ENCODE results near the gene IRAK3. TPM values are rescaled to one million over a fixed set of nuclear protein-coding genes. Genes with fewer than 3 reads are reported as not detected.
A peak's percentile ranks its signal among the peaks of the same experiment; 100 is the strongest.
"Not testable (repeated sequence)": the region's sequence is repeated elsewhere in the genome, so short reads cannot be mapped to it uniquely, and the experiment has no call there.

The IRAK3 gene
- total RNA-seq, 8 experiments from 2014 or later: 0.27 to 79.2 (median 0.52) TPM

- Histone ChIP-seq H3K4me3 (no peak overlapping the region), H3K4me1 (replicated peaks in 1 of 2) (no peaks in the 10 kb centered on the region), H3K27ac (no peak overlapping the region)
- in situ Hi-C loops (cut with MboI; ENCODE audit: low pct_unique_long_range_greater_than_20kb in 2 of 9, low sequenced_read_pairs in 9 of 9, unreplicated experiment in 9 of 9): no loop called here
- WGBS, 10 experiments: 100% methylated on average over 3 to 5 of the region's 28 CpGs; no CpG with 5 or more reads in 8 of the 10 experiments
- no peak for ATAC-seq (replicated peaks in 6 of 8)
Measured at GRCh38 chr12:66160704-66161103, 28.3 kb upstream of the IRAK3 start.

DNA sequence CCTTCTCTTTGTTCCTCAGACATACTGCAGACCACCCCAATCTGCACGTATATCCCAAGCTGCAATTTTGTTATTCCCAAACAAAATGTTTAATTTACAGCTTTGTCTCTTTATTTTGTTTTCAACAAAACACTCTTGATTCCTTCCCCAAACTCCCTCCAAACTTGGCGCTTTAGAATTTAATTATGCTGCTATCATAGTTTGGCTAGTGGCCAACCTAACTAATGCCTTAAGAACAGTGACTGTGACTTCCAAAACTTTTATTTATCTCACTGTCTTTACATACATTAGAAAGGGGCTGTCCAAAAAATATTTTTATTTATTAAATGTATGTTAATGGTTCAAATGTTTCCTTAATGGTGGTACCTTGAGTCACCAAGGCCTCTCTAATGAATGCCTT lies 26.3 kb upstream of the IRAK3 start:
- Histone ChIP-seq H3K27ac (no peak overlapping the region), H3K4me3 (no peak overlapping the region), H3K4me1 (replicated peaks in 1 of 2) (no peaks in the 10 kb centered on the region)
- WGBS, 10 experiments: 77 to 100% (median 93%) methylated on average over 1 to 2 of the region's 2 CpGs; no CpG with 5 or more reads in 2 of the 10 experiments
- ATAC-seq (replicated peaks in 6 of 8): no peak
- in situ Hi-C loops (cut with MboI; ENCODE audit: low pct_unique_long_range_greater_than_20kb in 2 of 9, low sequenced_read_pairs in 9 of 9, unreplicated experiment in 9 of 9): no loop called here

- no peak overlapping the region for H3K27ac ChIP-seq
- H3K4me3 ChIP-seq: no peak overlapping the region
- in situ Hi-C loops (cut with MboI; ENCODE audit: low pct_unique_long_range_greater_than_20kb in 2 of 9, low sequenced_read_pairs in 9 of 9, unreplicated experiment in 9 of 9): no loop called here
- ATAC-seq (replicated peaks in 6 of 8): no peak
- WGBS, 10 experiments: 51 to 100% (median 71%) methylated on average over 1 to 4 of the region's 4 CpGs; no CpG with 5 or more reads in 1 of the 10 experiments
- H3K4me1 ChIP-seq (replicated peaks in 1 of 2): peaks cover 1 to 2% of the 10 kb centered on the region in 2 donors
Measured at GRCh38 chr12:66163289-66163688, 25.7 kb upstream of the IRAK3 start.

GRCh38 chr12:66164349-66164821 lies 24.6 kb upstream of the IRAK3 start:
- no peak for ATAC-seq (replicated peaks in 6 of 8)
- WGBS, 10 experiments: 71 to 100% (median 92%) methylated on average over 1 to 3 of the region's 3 CpGs
- H3K27ac ChIP-seq: no peak overlapping the region
- in situ Hi-C loops (cut with MboI; ENCODE audit: low pct_unique_long_range_greater_than_20kb in 2 of 9, low sequenced_read_pairs in 9 of 9, unreplicated experiment in 9 of 9): no loop called here
- peaks cover 6% of the 10 kb centered on the region in 2 donors for H3K4me1 ChIP-seq (replicated peaks in 1 of 2)
- no peak overlapping the region for H3K4me3 ChIP-seq

DNA sequence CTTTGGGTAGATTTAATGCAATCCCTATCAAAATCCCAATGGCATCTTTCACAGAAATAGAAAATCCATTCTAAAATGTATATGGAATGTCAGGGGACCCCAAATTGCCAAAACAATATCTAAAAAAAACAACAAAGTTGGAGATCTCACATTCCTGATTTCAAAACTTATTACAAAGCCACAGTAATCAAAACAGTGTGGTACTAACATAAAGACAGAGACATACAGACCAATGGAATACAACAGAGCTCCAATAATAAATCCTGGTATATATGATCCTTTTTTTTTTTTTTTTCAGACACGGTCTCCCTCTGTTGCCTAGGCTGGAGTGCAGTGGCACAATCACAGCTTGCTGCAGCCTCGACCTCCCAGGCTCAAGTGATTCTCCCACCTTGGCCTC lies 23.9 kb upstream of the IRAK3 start:
- peaks cover 6% of the 10 kb centered on the region in 2 donors for H3K4me1 ChIP-seq (replicated peaks in 1 of 2)
- H3K27ac ChIP-seq: no peak overlapping the region
- no peak overlapping the region for H3K4me3 ChIP-seq
- 83 to 100% (median 100%) methylated on average over 1 to 2 of the region's 2 CpGs; no CpG with 5 or more reads in 1 of the 10 experiments for WGBS, 10 experiments
- in situ Hi-C loops (cut with MboI; ENCODE audit: low pct_unique_long_range_greater_than_20kb in 2 of 9, low sequenced_read_pairs in 9 of 9, unreplicated experiment in 9 of 9): no loop called here
- no peak for ATAC-seq (replicated peaks in 6 of 8)

- Histone ChIP-seq H3K27ac (no peak overlapping the region), H3K4me1 (replicated peaks in 1 of 2) (peaks cover 6 to 9% of the 10 kb centered on the region in 2 donors), H3K4me3 (no peak overlapping the region)
- in situ Hi-C loops (cut with MboI; ENCODE audit: low pct_unique_long_range_greater_than_20kb in 2 of 9, low sequenced_read_pairs in 9 of 9, unreplicated experiment in 9 of 9): no loop called here
- no peak for ATAC-seq (replicated peaks in 6 of 8)
- 79 to 100% (median 98%) methylated on average over 1 to 2 of the region's 2 CpGs for whole genome bisulfite sequencing, 10 experiments
Measured at GRCh38 chr12:66166561-66166960, 22.5 kb upstream of the IRAK3 start.

- in situ Hi-C loops (cut with MboI; ENCODE audit: low pct_unique_long_range_greater_than_20kb in 2 of 9, low sequenced_read_pairs in 9 of 9, unreplicated experiment in 9 of 9): no loop called here
- WGBS, 10 experiments: 25 to 92% (median 64%) methylated on average over 4 to 8 of the region's 8 CpGs
- no peak for ATAC-seq (replicated peaks in 6 of 8)
- peak overlapping the region in 4 of 5 donors; percentile 67 to 81 (median 68) for H3K4me3 ChIP-seq
- H3K27ac ChIP-seq: no peak overlapping the region
- H3K4me1 ChIP-seq (replicated peaks in 1 of 2): peaks cover 6 to 9% of the 10 kb centered on the region in 2 donors
Measured at GRCh38 chr12:66168410-66168809, 20.6 kb upstream of the IRAK3 start.

DNA sequence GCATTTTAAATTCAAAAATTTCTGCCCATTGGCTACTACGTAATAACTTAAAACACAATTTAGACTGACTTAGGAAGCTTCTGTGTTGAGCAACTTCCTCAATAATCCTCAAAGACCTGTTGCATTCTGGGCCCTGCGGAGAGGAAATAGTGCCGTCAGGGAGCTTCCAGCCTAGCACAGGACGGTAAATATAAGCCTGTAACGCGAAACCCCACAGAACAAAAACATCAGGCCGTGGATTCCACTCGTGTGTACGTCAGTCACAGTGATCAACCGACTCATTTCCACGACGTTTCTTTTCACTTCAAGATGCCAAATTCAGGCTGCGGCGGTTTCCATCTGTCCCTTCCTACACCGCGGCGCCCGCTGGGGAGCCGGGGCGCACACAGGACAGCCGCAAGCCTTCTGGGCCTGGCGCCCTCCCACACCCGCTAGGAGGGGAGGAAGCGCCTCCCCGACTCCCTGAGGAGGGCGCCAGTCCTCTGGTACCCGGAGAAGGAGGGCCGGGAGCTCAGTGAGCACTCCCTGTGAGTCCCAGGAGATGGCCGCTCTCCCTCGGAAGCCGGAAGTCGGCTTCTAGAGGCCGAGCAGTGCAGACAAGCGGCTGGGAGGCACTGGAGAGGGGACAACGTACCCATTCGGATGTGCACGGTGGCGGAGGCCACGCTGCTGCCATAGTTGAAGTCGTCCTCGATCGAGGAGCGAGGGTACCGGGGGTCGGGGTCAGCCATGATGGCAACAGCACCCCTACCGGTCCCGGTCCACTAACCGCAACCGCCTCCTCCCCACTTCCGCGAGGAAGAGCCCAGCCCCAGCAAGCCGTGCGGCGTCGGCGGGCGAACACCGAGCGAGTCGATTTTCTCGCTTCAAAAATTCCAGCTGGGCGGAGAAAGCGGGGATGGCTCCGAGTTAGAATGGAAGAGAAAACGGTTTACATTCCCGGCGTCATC lies 19.5 kb upstream of the IRAK3 start, which contains the start of gene TMBIM4:
TMBIM4 (minus strand) TSS at position 776 of the 950 bp plus-strand sequence; CDS start at position 731, 45 bp downstream.
- Histone ChIP-seq H3K4me1 (replicated peaks in 1 of 2) (peaks cover 6 to 9% of the 10 kb centered on the region in 2 donors), H3K4me3 (peak within 1 kb of the TSS; percentile 67 to 81 (median 69)), H3K27ac (peak within 1 kb of the TSS; percentile 93 to 95)
- ATAC-seq (replicated peaks in 6 of 8): peak; percentile 93 to 99 (median 98)
- WGBS, 10 experiments: 0 to 6% (median 0%) methylated on average over 2 to 30 of the region's 67 CpGs; no CpG with 5 or more reads in 2 of the 10 experiments
- in situ Hi-C loops (cut with MboI; ENCODE audit: low pct_unique_long_range_greater_than_20kb in 2 of 9, low sequenced_read_pairs in 9 of 9, unreplicated experiment in 9 of 9): no loop called here

GRCh38 chr12:66170606-66171005 lies 18.4 kb upstream of the IRAK3 start:
- no peak overlapping the region for H3K27ac ChIP-seq
- no peak for ATAC-seq (replicated peaks in 6 of 8)
- WGBS, 10 experiments: 82 to 100% (median 98%) methylated on average over 1 to 3 of the region's 3 CpGs; no CpG with 5 or more reads in 4 of the 10 experiments
- in situ Hi-C loops (cut with MboI; ENCODE audit: low pct_unique_long_range_greater_than_20kb in 2 of 9, low sequenced_read_pairs in 9 of 9, unreplicated experiment in 9 of 9): no loop called here
- peaks cover 6 to 9% of the 10 kb centered on the region in 2 donors for H3K4me1 ChIP-seq (replicated peaks in 1 of 2)
- H3K4me3 ChIP-seq: no peak overlapping the region

- H3K27ac ChIP-seq; ATAC-seq (replicated peaks in 6 of 8); H3K4me3 ChIP-seq; in situ Hi-C loops (cut with MboI; ENCODE audit: low pct_unique_long_range_greater_than_20kb in 2 of 9, low sequenced_read_pairs in 9 of 9, unreplicated experiment in 9 of 9); H3K4me1 ChIP-seq (replicated peaks in 1 of 2): not testable (repeated sequence)
- 76 to 100% (median 95%) methylated on average over 2 to 11 of the region's 54 CpGs; no CpG with 5 or more reads in 4 of the 10 experiments for WGBS, 10 experiments
Measured at GRCh38 chr12:66174391-66175325, 14.4 kb upstream of the IRAK3 start.

DNA sequence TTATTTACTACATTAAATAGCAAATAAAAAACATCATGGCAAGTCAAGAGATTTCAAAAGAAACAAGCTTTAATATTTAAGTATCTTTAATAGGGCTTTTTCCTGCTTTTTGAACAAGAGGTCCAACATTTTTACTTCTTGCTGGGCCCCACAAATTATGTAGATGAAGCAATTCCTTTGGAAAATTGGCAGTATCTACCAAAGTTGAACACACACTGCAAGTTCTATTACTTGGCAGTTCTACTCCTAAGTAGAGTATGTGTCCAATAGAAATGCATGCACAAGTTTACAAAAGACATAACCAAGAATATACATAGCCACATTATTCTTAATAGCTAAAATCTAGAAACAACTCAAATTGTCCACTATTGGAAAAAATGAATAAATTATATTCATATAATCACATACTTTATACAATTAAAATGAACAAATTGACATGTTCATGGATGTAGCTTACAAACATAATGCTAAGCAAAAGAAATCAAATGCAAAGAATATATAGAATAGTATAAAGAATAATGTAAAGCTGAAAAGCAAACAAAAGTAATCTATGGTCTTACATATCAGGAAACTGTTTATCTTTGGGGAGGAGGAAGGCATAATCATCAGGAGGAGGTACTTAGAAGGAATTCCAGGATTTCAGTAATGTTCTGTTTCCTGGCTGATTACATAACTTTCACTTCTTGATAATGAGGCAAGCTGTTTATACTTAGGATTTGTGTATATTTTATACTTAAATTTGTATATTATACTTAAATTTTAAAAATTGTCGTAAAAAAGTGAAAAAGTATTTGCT lies 12.7 kb upstream of the IRAK3 start:
- Histone ChIP-seq H3K4me3 (no peak overlapping the region), H3K27ac (no peak overlapping the region), H3K4me1 (replicated peaks in 1 of 2) (no peaks in the 10 kb centered on the region)
- 50 to 100% (median 71%) methylated on average over 1 of the region's 1 CpG; no CpG with 5 or more reads in 1 of the 10 experiments for WGBS, 10 experiments
- in situ Hi-C loops (cut with MboI; ENCODE audit: low pct_unique_long_range_greater_than_20kb in 2 of 9, low sequenced_read_pairs in 9 of 9, unreplicated experiment in 9 of 9): no loop called here
- ATAC-seq (replicated peaks in 6 of 8): peak in 1 of 8 experiments; percentile 81

- no peak for ATAC-seq (replicated peaks in 6 of 8)
- WGBS, 10 experiments: 67 to 100% (median 90%) methylated on average over 1 to 3 of the region's 3 CpGs; no CpG with 5 or more reads in 1 of the 10 experiments
- Histone ChIP-seq H3K27ac (no peak overlapping the region), H3K4me3 (no peak overlapping the region), H3K4me1 (replicated peaks in 1 of 2) (no peaks in the 10 kb centered on the region)
- in situ Hi-C loops (cut with MboI; ENCODE audit: low pct_unique_long_range_greater_than_20kb in 2 of 9, low sequenced_read_pairs in 9 of 9, unreplicated experiment in 9 of 9): no loop called here
Measured at GRCh38 chr12:66182956-66183355, 6.1 kb upstream of the IRAK3 start.
